GM19452 (cell line): ENCODE results near the gene PCSK5.
A peak's percentile ranks its signal among the peaks of the same experiment; 100 is the strongest.
"Not testable (repeated sequence)": the region's sequence is repeated elsewhere in the genome, so short reads cannot be mapped to it uniquely, and the experiment has no call there.

Experiments used
- ATAC-seq: cut with Tn5 transposase; IDR thresholded peaks from one replicate; pipeline ENCODE4 v1.9.1; 2021; ENCODE audit not compliant: unreplicated experiment

Gene PCSK5

GRCh38 chr9:75890472-75891276 lies at the start of gene PCSK5:
Gene PCSK5 (plus strand): TSS chr9:75890673. CDS start chr9:75891182, 509 bp downstream.
- peak; percentile 71 for ATAC-seq

GRCh38 chr9:75844321-75844720 lies 46.2 kb upstream of the PCSK5 start:
- no peak for ATAC-seq

DNA sequence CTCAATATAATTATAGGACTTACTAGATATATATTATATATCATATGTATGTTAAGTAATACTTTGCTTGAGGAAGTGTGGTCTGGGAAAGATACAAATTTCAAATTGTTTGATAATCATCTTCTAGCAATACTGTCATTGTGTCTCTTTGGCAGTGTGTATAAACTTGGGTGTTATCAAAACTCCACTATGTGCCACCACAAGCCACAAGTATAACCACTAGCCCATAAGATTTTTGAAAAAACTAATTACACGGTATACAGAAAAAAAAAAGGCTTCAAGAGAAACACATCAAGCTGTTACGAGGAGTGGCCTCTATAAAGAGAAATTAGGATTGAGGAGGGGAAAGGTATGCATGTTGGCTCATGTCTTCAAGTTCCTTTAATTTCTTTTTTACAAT lies 44.7 kb upstream of the PCSK5 start:
- no peak for ATAC-seq

GRCh38 chr9:75847085-75847484 lies 43.4 kb upstream of the PCSK5 start:
- no peak for ATAC-seq

GRCh38 chr9:75850459-75851200 lies 39.8 kb upstream of the PCSK5 start:
- ATAC-seq, result no peak

GRCh38 chr9:75851917-75852316 lies 38.6 kb upstream of the PCSK5 start:
- ATAC-seq, result no peak

GRCh38 chr9:75852746-75853145 lies 37.7 kb upstream of the PCSK5 start:
- no peak for ATAC-seq

DNA sequence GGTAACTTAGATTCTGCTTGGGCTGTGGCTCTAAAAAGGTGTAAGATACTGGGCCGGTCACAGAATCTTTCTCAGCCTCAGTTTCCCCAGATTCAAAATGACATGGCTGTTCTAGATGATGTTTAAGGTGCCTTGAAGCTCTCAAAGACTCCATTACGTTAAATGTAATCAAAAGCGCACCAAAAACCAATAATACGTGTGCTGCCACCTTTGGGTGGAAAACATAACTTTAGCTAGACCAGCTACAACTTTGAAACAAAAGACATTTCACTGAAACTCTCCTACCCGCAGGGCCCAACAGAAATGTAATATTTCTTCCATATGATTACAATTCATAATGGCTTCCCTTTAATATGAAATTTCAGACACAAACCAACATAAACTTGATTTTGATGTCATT lies 35.0 kb upstream of the PCSK5 start:
- no peak for ATAC-seq

- ATAC-seq, result no peak
These were observed 31.9 kb upstream of the PCSK5 start for GRCh38 chr9:75858497-75859092.

DNA sequence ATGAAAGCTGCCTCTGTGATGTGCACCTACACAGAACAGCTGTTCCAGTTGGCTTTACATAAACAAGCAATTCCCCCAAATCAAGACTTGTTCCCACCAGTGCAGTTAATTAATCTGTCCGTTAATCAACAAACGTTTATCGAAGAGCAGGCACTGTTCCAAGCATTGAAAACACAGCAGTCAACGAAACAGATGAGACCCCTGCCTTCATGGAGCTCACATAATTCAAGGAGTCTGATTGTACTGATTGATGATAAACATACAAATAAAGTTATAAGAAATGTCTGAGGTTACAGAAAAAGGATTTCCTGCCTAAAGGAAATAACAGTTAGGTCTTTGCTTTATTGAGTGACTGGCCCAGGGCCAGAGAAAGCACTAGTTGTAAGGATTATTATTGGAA lies 26.2 kb upstream of the PCSK5 start:
- ATAC-seq, result no peak

- ATAC-seq, result peak; percentile 80
These were observed 24.1 kb upstream of the PCSK5 start for GRCh38 chr9:75866273-75866871.

GRCh38 chr9:75868526-75868925 lies 21.9 kb upstream of the PCSK5 start:
- not testable (repeated sequence) for ATAC-seq

GRCh38 chr9:75869236-75869635 lies 21.2 kb upstream of the PCSK5 start:
- ATAC-seq, result no peak

GRCh38 chr9:75870450-75870849 lies 20.0 kb upstream of the PCSK5 start:
- ATAC-seq, result no peak

- ATAC-seq, result no peak
These were observed 18.8 kb upstream of the PCSK5 start for GRCh38 chr9:75871624-75872023.

DNA sequence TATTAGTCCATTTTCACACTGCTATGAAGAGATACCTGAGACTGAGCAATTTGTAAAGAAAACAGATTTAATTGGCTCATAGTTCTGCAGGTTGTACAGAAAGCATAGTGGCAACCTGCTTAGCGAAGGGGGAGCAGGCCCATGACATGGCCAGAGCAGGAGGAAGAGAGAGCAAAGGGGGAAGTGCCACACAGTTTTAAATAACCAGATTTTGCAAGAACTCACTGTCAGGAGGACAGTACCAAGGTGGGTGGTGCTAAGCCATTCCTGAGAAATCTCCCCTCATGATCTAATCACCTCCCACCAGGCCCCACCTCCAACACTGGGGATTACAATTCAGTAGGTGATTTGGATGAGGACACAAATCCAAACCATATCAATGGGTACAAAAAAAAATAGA lies 16.8 kb upstream of the PCSK5 start:
- ATAC-seq, result no peak

- no peak for ATAC-seq
These were observed 13.4 kb upstream of the PCSK5 start for GRCh38 chr9:75876999-75877640.

- no peak for ATAC-seq
These were observed 12.0 kb upstream of the PCSK5 start for GRCh38 chr9:75878488-75878860.

DNA sequence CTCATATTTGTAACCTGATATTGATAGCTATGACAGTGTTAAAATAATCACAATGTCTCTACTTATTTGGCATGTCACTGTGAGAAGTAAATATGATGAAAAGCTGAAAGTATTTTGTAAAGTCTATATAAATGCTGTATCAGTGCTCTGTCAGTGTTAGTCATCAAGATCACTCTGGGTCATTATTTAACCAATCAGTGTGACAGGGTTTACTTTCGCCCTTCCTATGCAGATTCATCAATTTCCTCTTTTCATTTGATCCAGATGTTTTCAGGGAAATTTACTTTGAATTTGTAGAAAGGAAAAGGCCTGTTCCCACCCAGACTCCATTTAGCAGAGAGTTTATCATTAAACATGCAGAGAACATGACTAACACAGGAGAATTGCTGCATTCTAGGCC lies 9.9 kb upstream of the PCSK5 start:
- no peak for ATAC-seq

GRCh38 chr9:75881761-75882160 lies 8.7 kb upstream of the PCSK5 start:
- ATAC-seq, result no peak

GRCh38 chr9:75885652-75886051 lies 4.8 kb upstream of the PCSK5 start:
- ATAC-seq, result no peak
